CD8-positive, alpha-beta memory T cell (primary cell): Measurements from ENCODE around the gene CD40LG. TPM values are rescaled to one million over a fixed set of nuclear protein-coding genes. Genes with fewer than 3 reads are reported as not detected.
A peak's percentile ranks its signal among the peaks of the same experiment; 100 is the strongest.

Source experiments
- CTCF ChIA-PET: fragments of 350-600 bp; sonication (Branson Sonifier 250); formaldehyde crosslinking; loops from one replicate; lab custom pipeline; 2021; ENCODE audit warnings: antibody characterized with exemption; lab: Charles Lee
- POLR2A ChIA-PET: fragments of 350-600 bp; sonication (Branson Sonifier 250); formaldehyde crosslinking; loops from one replicate; lab custom pipeline; 2021; ENCODE audit warnings: antibody characterized with exemption; lab: Charles Lee
- DNase-seq, 5 donors: peaks; one replicate each; pipeline versions ENCODE4 v3.0.0 to v3.0.0-alpha.2; 2020 to 2022; ENCODE audit warnings: mixed read lengths in 1 of 5
- H3K27ac ChIP-seq: one replicate; pipeline ENCODE4 v1.7.0; 2013; ENCODE audit warnings: low read depth, mild to moderate bottlenecking, low read length, moderate library complexity
- H3K27me3 ChIP-seq: 2 replicates; pipeline ENCODE4 v1.7.0; 2013; ENCODE audit warnings: low read length, mild to moderate bottlenecking; ENCODE audit not compliant: insufficient read depth, poor library complexity, severe bottlenecking
- H3K36me3 ChIP-seq: 2 replicates; pipeline ENCODE4 v1.7.0; 2013; ENCODE audit warnings: mild to moderate bottlenecking, low read length, moderate library complexity; ENCODE audit not compliant: insufficient read depth
- H3K4me1 ChIP-seq: 2 replicates; pipeline ENCODE4 v1.7.0; 2013; ENCODE audit warnings: mild to moderate bottlenecking, low read length, moderate library complexity; ENCODE audit not compliant: insufficient read depth
- H3K4me3 ChIP-seq: 2 replicates; pipeline ENCODE4 v1.7.0; 2013; ENCODE audit warnings: mild to moderate bottlenecking, low read length
- H3K9me3 ChIP-seq: 2 replicates; pipeline ENCODE4 v1.7.0; 2013; ENCODE audit warnings: mild to moderate bottlenecking, low read length
- H3K27ac Mint-ChIP-seq, 8 donors: one replicate each; pipeline ENCODE4 v1.8.0; 2020 to 2021; ENCODE audit warnings: mixed read lengths in 8 of 8, mild to moderate bottlenecking in 6 of 8, inconsistent platforms in 3 of 8, moderate library complexity in 3 of 8
- H3K27me3 Mint-ChIP-seq, 2 donors: one replicate each; pipeline ENCODE4 v1.8.0; 2020 to 2021; ENCODE audit warnings: mixed read lengths in 2 of 2, mild to moderate bottlenecking in 1 of 2, moderate library complexity in 1 of 2
- H3K36me3 Mint-ChIP-seq, 3 donors: one replicate each; pipeline ENCODE4 v1.8.0; 2020 to 2021; ENCODE audit warnings: mixed read lengths in 3 of 3, inconsistent platforms in 1 of 3, mild to moderate bottlenecking in 1 of 3
- H3K4me1 Mint-ChIP-seq, 3 donors: one replicate each; pipeline ENCODE4 v1.8.0; 2020 to 2021; ENCODE audit warnings: mixed read lengths in 3 of 3, inconsistent platforms in 1 of 3, mild to moderate bottlenecking in 1 of 3
- H3K4me3 Mint-ChIP-seq, 7 donors: one replicate each; pipeline ENCODE4 v1.8.0; 2020 to 2021; ENCODE audit warnings: mixed read lengths in 7 of 7, mild to moderate bottlenecking in 6 of 7, moderate library complexity in 4 of 7, inconsistent platforms in 2 of 7
- H3K9me3 Mint-ChIP-seq, 5 donors: one replicate each; pipeline ENCODE4 v1.8.0; 2020 to 2022; ENCODE audit warnings: mixed read lengths in 5 of 5, mild to moderate bottlenecking in 3 of 5, moderate library complexity in 2 of 5, inconsistent platforms in 1 of 5
- polyA plus RNA-seq: library from polyadenylated mRNA; unstranded; fragments of 300-500 nt; fragmentation: Illumina TruSeq; gene quantifications from one replicate; pipeline ENCODE4 v1.2.3, GENCODE V29; 2021
- total RNA-seq, 2 experiments: library from RNA; stranded (reverse); gene quantifications; one replicate each; pipeline ENCODE4 v1.2.3, GENCODE V29; 2021

Gene CD40LG
- total and polyA plus RNA-seq, 3 experiments from 2014 or later: 9.2 to 20.0 (median 10.1) TPM

- peaks cover 0 to 6% of the 10 kb centered on the region in 2 donors for H3K27me3 Mint-ChIP-seq
- peaks cover 71 to 92% (median 91%) of the 10 kb centered on the region in 3 donors for H3K4me1 Mint-ChIP-seq
- H3K9me3 ChIP-seq: no peaks in the 10 kb centered on the region
- ChIA-PET POLR2A (interaction anchor here (0.7 to 1.1 kb wide), 3 partner anchors 12 to 60 kb away, joined by 3 to 5 read pairs (median 4); no protein-coding TSS in a partner anchor), CTCF (interaction anchor here (0.8 kb wide), 1 partner anchor 12 kb away, joined by 3 read pairs; no protein-coding TSS in a partner anchor)
- H3K27ac Mint-ChIP-seq: peak overlapping the region in 7 of 8 donors; percentile 64 to 93 (median 89)
- peak overlapping the region in 6 of 7 donors; percentile 11 to 71 (median 62) for H3K4me3 Mint-ChIP-seq
- peak in 2 of 5 donors; percentile 26 to 49 for DNase-seq
- H3K27ac ChIP-seq: no peak overlapping the region
- no peaks in the 10 kb centered on the region for H3K36me3 Mint-ChIP-seq
- no peaks in the 10 kb centered on the region for H3K27me3 ChIP-seq
- no peaks in the 10 kb centered on the region for H3K9me3 Mint-ChIP-seq
- peaks cover 95% of the 10 kb centered on the region for H3K4me1 ChIP-seq
- no peak overlapping the region for H3K4me3 ChIP-seq
- no peaks in the 10 kb centered on the region for H3K36me3 ChIP-seq
Measured at GRCh38 chrX:136629084-136629750, 18.7 kb upstream of the CD40LG start.

GRCh38 chrX:136630881-136631280 lies 17.1 kb upstream of the CD40LG start:
- H3K4me3 ChIP-seq: no peak overlapping the region
- Mint-ChIP-seq H3K9me3 (no peaks in the 10 kb centered on the region), H3K36me3 (no peaks in the 10 kb centered on the region), H3K27me3 (peaks cover 0 to 6% of the 10 kb centered on the region in 2 donors), H3K4me3 (peak overlapping the region in 3 of 7 donors; percentile 16 to 28 (median 27)), H3K4me1 (peaks cover 81 to 93% (median 90%) of the 10 kb centered on the region in 3 donors), H3K27ac (peak overlapping the region in 4 of 8 donors; percentile 18 to 50 (median 43))
- POLR2A ChIA-PET: no interaction called here
- H3K27me3 ChIP-seq: no peaks in the 10 kb centered on the region
- H3K27ac ChIP-seq: no peak overlapping the region
- peak in 1 of 5 donors; percentile 49 for DNase-seq
- H3K4me1 ChIP-seq: peaks cover 95% of the 10 kb centered on the region
- no peaks in the 10 kb centered on the region for H3K36me3 ChIP-seq
- CTCF ChIA-PET: no interaction called here
- no peaks in the 10 kb centered on the region for H3K9me3 ChIP-seq

- H3K9me3 ChIP-seq: no peaks in the 10 kb centered on the region
- no peaks in the 10 kb centered on the region for H3K36me3 Mint-ChIP-seq
- peak overlapping the region; percentile 65 to 82 (median 75) for H3K4me3 Mint-ChIP-seq
- peak overlapping the region; percentile 68 to 94 (median 80) for H3K27ac Mint-ChIP-seq
- peak in 3 of 5 donors; percentile 40 to 62 (median 46) for DNase-seq
- peak overlapping the region; percentile 45 for H3K4me3 ChIP-seq
- peaks cover 63 to 90% (median 89%) of the 10 kb centered on the region in 3 donors for H3K4me1 Mint-ChIP-seq
- POLR2A ChIA-PET: interaction anchor here (0.7 to 1.9 kb wide), 5 partner anchors 8 to 138 kb away, joined by 3 to 7 read pairs (median 4); partner anchors contain the start of gene HTATSF1
- CTCF ChIA-PET: interaction anchor here (0.6 to 3.7 kb wide), 4 partner anchors 9 to 60 kb away, joined by 3 to 14 read pairs (median 4); no protein-coding TSS in a partner anchor
- H3K9me3 Mint-ChIP-seq: no peaks in the 10 kb centered on the region
- peaks cover 90% of the 10 kb centered on the region for H3K4me1 ChIP-seq
- H3K27ac ChIP-seq: no peak overlapping the region
- peaks cover 0 to 10% of the 10 kb centered on the region in 2 donors for H3K27me3 Mint-ChIP-seq
- no peaks in the 10 kb centered on the region for H3K27me3 ChIP-seq
- no peaks in the 10 kb centered on the region for H3K36me3 ChIP-seq
Measured at GRCh38 chrX:136635235-136635634, 12.7 kb upstream of the CD40LG start.

GRCh38 chrX:136636121-136636520 lies 11.8 kb upstream of the CD40LG start:
- Mint-ChIP-seq H3K4me1 (peaks cover 58 to 90% (median 87%) of the 10 kb centered on the region in 3 donors), H3K4me3 (peak overlapping the region in 5 of 7 donors; percentile 65 to 82 (median 76)), H3K27me3 (peaks cover 0 to 10% of the 10 kb centered on the region in 2 donors), H3K36me3 (no peaks in the 10 kb centered on the region), H3K9me3 (no peaks in the 10 kb centered on the region), H3K27ac (peak overlapping the region in 3 of 8 donors; percentile 76 to 86 (median 78))
- CTCF ChIA-PET: interaction anchor here (0.6 to 3.7 kb wide), 3 partner anchors 10 to 59 kb away, joined by 3 to 14 read pairs (median 3); no protein-coding TSS in a partner anchor
- POLR2A ChIA-PET: interaction anchor here (0.7 to 1.9 kb wide), 2 partner anchors 9 to 14 kb away, joined by 3 to 6 read pairs; no protein-coding TSS in a partner anchor
- H3K4me3 ChIP-seq: peak overlapping the region; percentile 45
- H3K4me1 ChIP-seq: peaks cover 89% of the 10 kb centered on the region
- no peaks in the 10 kb centered on the region for H3K27me3 ChIP-seq
- no peak overlapping the region for H3K27ac ChIP-seq
- DNase-seq: no peak
- no peaks in the 10 kb centered on the region for H3K9me3 ChIP-seq
- no peaks in the 10 kb centered on the region for H3K36me3 ChIP-seq

- H3K4me3 ChIP-seq: no peak overlapping the region
- no peaks in the 10 kb centered on the region for H3K36me3 ChIP-seq
- Mint-ChIP-seq H3K4me3 (peak overlapping the region; percentile 25 to 82 (median 76)), H3K27ac (peak overlapping the region; percentile 1 to 92 (median 66)), H3K4me1 (peaks cover 62 to 89% (median 84%) of the 10 kb centered on the region in 3 donors), H3K27me3 (peaks cover 0 to 12% of the 10 kb centered on the region in 2 donors), H3K9me3 (no peaks in the 10 kb centered on the region), H3K36me3 (no peaks in the 10 kb centered on the region)
- no peaks in the 10 kb centered on the region for H3K27me3 ChIP-seq
- POLR2A ChIA-PET: interaction anchor here (0.7 kb wide), 1 partner anchor 57 kb away, joined by 9 read pairs; no protein-coding TSS in a partner anchor
- peaks cover 83% of the 10 kb centered on the region for H3K4me1 ChIP-seq
- H3K9me3 ChIP-seq: no peaks in the 10 kb centered on the region
- CTCF ChIA-PET: no interaction called here
- DNase-seq: no peak
- no peak overlapping the region for H3K27ac ChIP-seq
Measured at GRCh38 chrX:136639506-136640176, 8.3 kb upstream of the CD40LG start.

GRCh38 chrX:136643243-136643642 lies 4.7 kb upstream of the CD40LG start:
- H3K27ac ChIP-seq: no peak overlapping the region
- Mint-ChIP-seq H3K4me3 (peak overlapping the region in 6 of 7 donors; percentile 13 to 64 (median 44)), H3K36me3 (no peaks in the 10 kb centered on the region), H3K27me3 (peaks cover 0 to 7% of the 10 kb centered on the region in 2 donors), H3K4me1 (peaks cover 56 to 75% (median 72%) of the 10 kb centered on the region in 3 donors), H3K27ac (peak overlapping the region; percentile 3 to 89 (median 69)), H3K9me3 (no peaks in the 10 kb centered on the region)
- ChIA-PET POLR2A (no interaction called here), CTCF (no interaction called here)
- peaks cover 72% of the 10 kb centered on the region for H3K4me1 ChIP-seq
- H3K36me3 ChIP-seq: no peaks in the 10 kb centered on the region
- no peaks in the 10 kb centered on the region for H3K9me3 ChIP-seq
- DNase-seq: no peak
- H3K4me3 ChIP-seq: peak overlapping the region; percentile 12
- no peaks in the 10 kb centered on the region for H3K27me3 ChIP-seq

GRCh38 chrX:136646602-136647239 lies 1.2 kb upstream of the CD40LG start:
- peaks cover 43% of the 10 kb centered on the region for H3K4me1 ChIP-seq
- peaks cover 0 to 4% (median 0%) of the 10 kb centered on the region in 3 donors for H3K36me3 Mint-ChIP-seq
- DNase-seq: peak in 1 of 5 donors; percentile 31
- peaks cover 0 to 4% of the 10 kb centered on the region in 2 donors for H3K27me3 Mint-ChIP-seq
- no peak overlapping the region for H3K27ac ChIP-seq
- H3K36me3 ChIP-seq: peaks cover 6% of the 10 kb centered on the region
- H3K9me3 Mint-ChIP-seq: no peaks in the 10 kb centered on the region
- H3K4me3 ChIP-seq: no peak overlapping the region
- peaks cover 33 to 42% (median 41%) of the 10 kb centered on the region in 3 donors for H3K4me1 Mint-ChIP-seq
- H3K27me3 ChIP-seq: no peaks in the 10 kb centered on the region
- peak overlapping the region in 5 of 7 donors; percentile 8 to 90 (median 42) for H3K4me3 Mint-ChIP-seq
- H3K27ac Mint-ChIP-seq: peak overlapping the region; percentile 13 to 85 (median 66)
- POLR2A ChIA-PET: no interaction called here
- H3K9me3 ChIP-seq: no peaks in the 10 kb centered on the region
- CTCF ChIA-PET: no interaction called here
